ENCODE measurements around the gene AQP7.

DNA sequence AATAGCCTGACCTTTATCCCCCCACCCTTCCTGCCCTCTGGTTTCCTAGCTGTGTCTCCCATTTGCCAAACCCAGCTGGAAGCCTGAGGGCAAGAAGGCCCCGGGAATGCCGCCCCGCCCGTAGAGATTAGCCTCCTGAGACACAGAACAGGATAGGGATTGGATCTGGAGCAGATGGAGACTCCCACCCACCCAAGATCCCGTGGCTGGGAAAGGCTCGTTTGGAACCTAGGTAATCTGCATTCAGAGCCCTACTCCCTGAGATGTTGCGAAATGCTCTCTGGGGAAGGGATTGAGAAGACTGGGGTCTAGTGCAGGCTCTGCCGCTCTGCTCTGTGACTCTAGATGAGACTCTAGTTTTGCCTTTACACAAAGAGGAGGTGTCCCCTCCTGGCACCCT is 34.1 kb upstream of the AQP7 start:
- TF ChIP-seq, protein P1, sequence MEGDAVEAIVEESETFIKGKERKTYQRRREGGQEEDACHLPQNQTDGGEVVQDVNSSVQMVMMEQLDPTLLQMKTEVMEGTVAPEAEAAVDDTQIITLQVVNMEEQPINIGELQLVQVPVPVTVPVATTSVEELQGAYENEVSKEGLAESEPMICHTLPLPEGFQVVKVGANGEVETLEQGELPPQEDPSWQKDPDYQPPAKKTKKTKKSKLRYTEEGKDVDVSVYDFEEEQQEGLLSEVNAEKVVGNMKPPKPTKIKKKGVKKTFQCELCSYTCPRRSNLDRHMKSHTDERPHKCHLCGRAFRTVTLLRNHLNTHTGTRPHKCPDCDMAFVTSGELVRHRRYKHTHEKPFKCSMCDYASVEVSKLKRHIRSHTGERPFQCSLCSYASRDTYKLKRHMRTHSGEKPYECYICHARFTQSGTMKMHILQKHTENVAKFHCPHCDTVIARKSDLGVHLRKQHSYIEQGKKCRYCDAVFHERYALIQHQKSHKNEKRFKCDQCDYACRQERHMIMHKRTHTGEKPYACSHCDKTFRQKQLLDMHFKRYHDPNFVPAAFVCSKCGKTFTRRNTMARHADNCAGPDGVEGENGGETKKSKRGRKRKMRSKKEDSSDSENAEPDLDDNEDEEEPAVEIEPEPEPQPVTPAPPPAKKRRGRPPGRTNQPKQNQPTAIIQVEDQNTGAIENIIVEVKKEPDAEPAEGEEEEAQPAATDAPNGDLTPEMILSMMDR (conservative IDR thresholded peaks at IDR 0.05 in 1 of 2, IDR thresholded peaks at IDR 0.05 in 1 of 2; ENCODE audit: low read depth in 1 of 2, low read length in 2 of 2): no peak
- no peak for TF ChIP-seq EZH2 (IDR thresholded peaks at IDR 0.05; ENCODE audit: low read length, missing control alignments)
